HG03097 (cell line): ENCODE data around the gene COL4A2.

Experiments
- ATAC-seq: cut with Tn5 transposase; IDR thresholded peaks from one replicate; pipeline ENCODE4 v1.9.1; 2021; ENCODE audit not compliant: unreplicated experiment, low FRiP score

COL4A2 gene

DNA sequence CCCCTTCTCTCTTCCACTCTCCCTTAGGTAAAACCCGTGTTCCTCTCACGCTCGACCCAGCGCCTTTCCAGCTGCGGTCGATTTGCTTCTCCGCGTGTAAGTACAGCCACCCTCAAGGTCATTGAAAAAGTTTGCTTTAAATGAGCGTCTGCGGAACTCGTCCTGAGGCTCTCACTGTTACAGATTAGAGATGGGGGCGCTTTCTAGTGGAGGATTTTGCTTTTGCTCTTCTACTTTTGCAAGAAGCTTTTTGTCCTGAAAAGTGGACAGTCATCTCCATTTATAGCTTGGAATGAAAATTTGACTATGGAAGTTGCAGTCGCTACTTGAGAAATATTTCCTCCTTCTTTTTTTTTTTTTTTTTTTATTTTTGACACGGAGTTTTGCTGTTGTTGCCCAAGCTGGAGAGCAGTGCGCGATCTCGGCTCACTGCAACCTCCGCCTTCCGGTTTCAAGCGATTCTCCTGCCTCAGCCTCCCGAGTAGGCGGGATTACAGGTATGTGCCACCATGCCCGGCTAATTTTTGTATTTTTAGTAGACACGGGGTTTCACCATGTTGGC lies 255.0 kb downstream of the COL4A2 start:
- no peak for ATAC-seq
